KG1 (cell line): ENCODE results near the gene FMNL3.

Source experiments
- DNase-seq: peaks from one replicate; lab custom pipeline; 2025; lab: John Stamatoyannopoulos, UW

Gene FMNL3

DNA sequence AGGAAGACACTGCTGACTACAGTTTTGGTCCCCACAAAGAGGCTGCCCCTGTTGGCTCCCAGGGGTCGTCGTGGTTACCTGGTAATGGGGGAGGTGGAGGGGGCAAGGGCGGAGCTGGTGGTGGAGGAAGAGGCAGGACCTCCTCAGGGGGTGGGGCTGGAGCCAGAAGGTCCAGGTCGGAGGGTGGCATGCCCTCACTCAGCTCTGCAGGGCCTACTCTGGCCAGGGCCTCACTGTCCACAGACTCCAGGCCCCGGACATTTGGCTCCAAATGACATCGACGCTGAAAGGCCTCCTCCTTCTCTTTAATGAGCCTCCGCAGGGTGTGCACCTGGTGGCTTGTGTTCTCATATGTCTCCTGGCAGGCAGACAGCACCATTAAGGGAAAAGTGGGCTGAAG, 55.4 kb downstream of the FMNL3 start:
- no peak for DNase-seq

DNA sequence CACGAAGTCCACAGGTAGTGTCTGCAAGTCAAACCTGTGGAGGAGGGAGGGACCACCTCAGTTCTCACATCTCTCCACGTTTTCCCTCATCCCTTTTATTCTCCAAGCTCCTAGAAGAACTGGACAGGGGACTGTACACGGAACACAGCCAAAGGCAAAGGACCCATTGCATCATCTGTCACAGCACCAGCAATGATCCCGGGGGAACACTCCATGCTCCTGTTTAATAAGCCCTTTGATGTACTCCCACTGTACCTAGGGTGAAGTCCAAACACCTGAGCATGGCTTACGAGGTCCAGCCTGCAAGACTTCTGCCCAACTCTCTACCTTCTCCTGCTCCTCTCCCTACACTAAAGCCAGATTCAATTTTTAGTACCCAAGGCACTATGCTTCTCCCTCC, 57.3 kb downstream of the FMNL3 start:
- DNase-seq: no peak

DNA sequence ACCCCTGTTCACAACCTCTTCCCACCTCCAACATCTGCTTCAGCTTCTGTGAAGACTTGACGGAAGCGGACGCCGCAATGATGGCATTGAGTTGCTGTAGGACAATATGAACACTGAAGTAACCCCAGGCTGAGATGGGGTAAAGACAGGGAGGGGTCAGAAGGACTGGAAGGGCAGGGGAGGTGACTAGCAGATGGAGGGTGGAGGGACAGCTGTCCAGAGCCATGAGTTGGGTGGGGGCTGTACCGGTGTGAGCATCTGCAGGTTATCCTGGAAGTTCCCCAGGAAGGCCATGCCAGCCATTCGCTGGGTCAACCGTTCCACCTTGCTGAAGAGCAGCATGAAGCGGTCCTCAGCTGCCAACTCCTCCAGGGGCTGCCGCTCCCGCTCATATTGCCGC, 57.8 kb downstream of the FMNL3 start:
- no peak for DNase-seq

DNA sequence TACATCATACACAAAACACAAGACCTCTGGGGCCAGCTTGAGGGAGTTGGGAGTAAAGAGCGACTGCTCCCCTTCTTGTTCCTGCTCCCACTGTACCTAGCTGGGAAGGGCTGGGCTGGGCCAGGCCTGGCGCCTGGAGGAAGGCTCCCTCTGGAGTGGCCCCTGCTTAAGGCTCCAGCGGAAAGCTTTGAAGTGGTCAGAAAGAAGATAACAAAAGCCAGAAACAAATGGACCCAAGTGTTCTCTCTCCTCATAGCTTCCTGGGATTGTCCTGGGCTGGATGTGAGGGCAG, 58.5 kb downstream of the FMNL3 start:
- DNase-seq: no peak

DNA sequence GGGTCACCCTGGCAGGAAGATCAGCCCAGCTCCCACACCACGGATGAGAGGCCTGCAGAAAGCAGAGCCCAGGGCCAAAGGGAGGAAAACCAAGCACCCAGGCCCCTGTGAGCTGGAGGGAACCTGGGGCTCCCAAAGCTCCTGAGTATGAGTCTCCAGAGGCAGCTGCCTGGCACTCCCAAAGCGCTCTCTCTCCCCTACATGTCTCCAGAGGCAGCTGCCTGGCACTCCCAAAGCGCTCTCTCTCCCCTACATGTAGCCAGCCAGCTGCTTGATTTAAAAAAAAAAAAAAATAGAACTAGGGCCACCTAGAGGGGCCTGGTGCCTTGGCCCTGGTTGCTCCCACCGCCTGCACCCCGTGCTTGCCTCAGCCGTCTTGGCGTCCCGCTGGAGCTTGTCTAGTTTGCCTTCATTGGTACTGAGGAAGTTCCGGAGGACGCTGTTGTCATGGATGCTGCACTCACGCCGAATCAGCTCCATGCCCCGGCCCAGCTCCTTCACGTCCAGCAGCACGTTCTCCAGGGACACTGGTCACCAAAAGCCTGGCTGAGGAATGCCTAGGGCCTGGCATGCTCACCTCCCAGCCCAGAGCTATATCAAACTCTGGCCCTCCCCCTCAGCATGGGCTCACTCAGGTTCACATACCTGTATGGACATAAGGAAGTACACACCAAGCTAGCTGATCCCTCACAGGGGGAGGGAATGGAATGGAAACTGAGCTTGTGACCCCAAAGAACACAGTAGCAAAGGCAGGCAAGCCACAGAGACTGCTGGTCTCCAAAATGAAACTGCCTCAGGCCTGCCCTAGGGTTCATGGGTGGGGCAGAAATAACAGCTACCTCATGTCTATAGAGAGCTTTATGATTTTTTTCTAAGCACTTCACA, 59.1 kb downstream of the FMNL3 start:
- no peak for DNase-seq

DNA sequence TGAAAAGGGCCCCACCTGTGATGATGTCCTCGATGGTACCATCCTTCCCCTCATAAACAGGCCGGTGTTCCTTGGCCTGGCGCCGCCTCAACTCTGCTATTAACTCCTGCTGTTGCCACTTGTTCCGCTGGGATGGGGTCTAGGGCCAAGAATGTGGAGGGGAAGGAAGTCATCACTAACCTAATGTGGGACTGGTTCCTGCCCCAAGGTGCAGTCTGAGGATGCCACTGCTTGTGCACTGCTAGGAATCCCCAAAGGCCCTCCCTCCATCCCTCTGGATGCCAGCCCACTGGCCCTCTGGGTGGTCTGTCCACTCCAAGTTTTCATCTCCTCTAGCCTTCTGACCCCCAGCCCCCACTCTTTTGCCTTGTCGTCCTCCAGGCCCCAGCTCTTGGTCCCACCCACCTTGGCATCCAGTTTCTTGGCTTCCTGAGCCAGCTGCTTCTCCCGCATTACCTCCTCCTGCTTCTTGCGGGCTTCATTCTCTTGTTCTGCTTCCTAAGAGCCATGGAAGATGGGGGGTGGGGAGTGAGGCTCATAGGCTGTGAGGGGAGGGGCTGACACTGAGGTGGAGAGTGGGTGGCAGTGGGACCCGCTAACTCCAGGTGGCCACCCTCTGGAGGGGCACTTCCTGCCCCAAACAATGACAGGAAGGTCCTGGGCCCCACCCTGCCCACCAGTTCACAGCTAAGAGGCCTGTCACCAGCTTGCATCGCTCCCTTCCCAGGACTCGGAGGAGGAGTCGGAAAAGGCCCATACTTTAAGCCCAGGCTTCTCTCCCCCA, 60.1 kb downstream of the FMNL3 start:
- no peak for DNase-seq

DNA sequence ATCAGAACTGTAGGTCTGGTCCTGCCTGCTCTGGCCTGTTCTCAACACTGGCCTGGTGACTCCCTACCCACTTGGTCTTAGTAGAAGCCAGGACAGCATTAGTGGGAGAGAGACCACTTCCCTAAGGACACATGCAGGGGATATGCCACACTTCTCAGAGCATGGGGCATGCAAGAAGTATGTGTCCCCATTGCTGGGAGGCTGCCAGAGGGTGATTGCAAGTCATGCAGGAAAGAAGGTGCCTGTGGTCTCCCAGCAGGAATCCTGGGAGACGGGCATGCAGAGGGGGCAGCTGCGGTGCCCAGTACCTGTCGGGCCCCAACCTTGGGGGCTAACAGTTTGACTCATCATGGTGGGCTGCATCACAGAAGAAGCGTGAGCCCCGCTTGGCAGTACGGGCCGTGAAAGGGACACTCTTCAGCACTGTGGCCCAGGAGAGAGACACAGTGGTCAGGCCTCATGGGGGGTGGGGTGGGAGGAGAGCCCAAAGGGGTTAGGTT, 60.8 kb downstream of the FMNL3 start:
- no peak for DNase-seq

DNA sequence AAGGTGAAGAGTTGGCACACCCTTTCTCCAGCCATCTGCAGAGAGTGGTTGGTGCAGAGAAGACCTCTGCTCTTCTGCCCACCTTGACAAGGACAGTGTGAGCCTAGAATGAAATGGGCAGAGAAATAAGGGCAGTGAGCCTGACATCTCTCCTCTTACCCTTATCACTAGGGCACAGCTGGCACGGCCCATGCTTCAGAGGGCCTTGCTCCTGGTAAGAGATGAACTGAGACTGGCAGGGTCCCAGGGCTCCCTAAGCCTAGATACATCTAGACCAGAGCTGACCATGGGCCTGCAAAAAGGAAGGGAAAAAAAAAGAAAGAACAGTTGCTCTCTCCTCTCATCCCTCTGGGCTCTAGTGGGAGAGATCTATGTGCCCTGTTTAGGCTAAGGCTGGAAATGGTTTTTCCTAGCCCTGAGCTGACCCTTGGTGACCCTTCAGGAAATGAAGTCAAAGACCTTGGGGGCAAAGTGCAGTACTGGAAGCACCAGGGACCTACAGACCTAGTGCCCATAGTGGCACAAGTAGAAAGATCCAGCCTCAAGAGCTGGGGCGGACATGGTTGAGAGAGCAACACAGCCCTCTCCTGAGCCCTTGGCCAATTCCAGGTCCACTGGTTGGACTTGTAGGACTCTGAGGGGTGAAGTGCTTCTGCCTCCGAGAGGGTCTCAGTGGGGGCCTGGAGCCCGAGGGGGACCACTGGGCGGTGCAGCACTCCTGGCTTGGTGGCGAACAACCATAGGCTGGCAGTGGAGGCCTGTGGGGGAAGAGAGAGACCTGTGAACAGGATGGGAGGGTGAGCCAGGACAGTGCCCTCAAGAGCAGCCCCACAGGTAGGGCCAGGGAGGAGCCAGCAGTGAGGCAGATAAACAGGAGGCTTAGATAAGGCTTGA, 61.8 kb downstream of the FMNL3 start:
- DNase-seq: no peak

DNA sequence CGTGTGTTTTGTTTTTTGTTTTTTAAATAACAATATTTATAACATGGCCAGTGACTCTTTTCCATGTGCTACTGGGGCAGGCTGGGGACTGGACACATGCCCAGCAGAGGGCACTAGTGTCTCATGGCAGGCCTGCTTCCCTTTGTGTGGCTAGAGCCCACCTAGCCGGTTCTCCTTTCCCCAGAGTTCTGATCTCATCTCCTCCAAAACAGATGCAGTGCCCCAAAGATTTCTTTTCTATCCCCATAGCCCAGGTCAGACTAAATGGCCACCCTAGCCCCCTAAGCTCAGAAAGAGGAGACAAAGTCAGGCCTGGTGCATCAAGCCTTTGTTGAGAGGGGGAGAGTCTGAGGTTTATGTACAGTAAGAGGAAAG, 62.6 kb downstream of the FMNL3 start:
- peak; percentile 68 for DNase-seq

DNA sequence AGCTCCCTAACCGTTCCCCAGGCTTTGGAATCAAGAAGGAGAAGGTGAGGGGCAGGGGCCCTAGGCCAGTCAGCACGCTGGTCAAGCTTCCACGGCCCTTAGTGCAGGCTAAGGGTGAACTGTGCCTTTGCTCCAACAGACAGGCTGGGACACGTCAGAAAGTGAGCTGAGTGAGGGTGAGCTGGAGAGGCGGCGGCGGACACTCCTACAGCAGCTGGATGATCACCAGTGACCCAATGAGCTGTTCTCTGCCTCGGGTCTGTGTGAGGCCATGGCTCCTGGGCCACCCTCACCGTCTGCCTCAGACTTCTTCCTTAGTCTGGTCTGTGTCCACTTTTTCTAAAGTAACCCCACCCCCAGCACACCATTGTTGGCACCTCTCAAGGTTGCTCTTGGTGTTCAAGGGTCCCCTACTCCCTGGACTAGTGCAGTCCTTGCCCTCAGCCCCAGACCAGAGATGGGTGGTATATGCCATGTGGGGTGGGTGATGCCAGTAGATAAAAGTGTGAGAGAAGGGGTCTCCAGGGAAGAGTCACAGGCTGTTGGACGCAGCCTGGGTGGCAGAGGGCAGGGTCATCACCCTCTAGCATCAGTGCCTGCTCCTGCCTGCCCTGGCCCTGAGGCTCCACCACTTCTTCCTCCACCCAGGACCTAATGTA, 63.1 kb downstream of the FMNL3 start:
- DNase-seq: no peak

DNA sequence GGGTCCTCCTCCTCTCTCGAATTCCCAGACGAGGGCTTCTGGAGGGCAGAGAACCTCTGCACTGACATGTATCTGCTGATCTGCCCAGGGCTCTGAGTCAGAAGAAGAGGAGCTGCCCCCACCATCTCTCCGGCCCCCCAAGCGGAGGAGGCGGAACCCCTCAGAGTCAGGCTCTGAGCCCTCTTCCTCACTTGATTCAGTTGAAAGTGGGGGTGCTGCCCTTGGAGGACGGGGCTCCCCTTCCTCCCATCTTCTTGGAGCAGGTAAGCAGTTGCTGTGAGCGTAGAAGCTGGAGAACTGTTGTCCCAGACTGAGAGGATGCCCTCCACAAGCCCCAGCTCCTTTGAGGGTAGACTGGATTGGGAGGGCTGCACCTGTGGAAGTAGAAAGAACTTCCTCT, 64.1 kb downstream of the FMNL3 start:
- no peak for DNase-seq

DNA sequence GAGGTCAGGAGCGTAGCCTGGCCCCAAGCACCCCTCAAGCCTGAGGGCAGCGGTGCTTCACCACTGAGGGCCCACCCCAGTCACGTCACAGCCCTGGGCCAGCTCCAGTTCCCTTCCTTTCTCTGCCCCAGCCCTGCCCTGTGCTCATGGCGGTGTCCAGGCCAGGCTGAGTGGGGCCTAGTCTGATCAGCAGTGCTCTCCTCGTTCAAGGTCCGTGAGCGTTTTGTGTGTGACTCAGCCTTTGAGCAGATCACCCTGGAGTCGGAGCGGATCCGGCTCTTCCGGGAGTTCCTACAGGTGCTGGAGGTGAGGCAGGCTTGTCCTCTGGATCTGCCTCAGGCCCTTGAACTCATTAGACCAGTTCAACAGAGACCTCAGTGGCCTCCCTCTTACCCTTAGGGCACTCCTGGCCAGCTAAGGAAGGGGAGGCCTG, 64.8 kb downstream of the FMNL3 start:
- no peak for DNase-seq

DNA sequence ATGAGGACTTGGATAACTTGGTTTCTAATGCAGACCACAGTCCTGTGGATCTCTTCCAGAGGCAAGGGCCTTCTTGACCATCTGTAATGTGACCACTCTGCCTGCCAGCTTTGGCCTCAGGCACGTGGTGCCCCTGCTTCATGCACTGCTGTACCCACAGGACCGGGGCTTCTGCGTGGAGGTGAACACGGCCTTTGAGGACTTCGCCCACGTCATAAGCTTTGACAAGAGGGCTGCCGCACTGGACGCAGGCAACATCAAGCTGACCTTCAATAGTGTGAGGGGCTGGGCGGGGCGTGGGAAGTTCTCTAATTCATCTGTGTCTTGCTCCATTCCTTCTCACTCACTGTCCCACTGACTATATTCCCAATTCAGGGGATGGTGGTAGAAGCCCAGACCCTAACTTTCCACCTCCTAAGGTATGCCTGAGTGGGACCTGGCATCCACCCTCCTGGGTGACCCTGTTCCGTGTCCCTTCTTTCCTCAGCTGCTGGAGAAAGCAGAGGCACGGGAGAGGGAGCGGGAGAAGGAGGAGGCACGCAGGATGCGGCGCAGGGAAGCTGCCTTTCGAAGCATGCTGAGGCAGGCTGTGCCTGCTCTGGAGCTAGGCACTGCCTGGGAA, 65.3 kb downstream of the FMNL3 start:
- DNase-seq: no peak

DNA sequence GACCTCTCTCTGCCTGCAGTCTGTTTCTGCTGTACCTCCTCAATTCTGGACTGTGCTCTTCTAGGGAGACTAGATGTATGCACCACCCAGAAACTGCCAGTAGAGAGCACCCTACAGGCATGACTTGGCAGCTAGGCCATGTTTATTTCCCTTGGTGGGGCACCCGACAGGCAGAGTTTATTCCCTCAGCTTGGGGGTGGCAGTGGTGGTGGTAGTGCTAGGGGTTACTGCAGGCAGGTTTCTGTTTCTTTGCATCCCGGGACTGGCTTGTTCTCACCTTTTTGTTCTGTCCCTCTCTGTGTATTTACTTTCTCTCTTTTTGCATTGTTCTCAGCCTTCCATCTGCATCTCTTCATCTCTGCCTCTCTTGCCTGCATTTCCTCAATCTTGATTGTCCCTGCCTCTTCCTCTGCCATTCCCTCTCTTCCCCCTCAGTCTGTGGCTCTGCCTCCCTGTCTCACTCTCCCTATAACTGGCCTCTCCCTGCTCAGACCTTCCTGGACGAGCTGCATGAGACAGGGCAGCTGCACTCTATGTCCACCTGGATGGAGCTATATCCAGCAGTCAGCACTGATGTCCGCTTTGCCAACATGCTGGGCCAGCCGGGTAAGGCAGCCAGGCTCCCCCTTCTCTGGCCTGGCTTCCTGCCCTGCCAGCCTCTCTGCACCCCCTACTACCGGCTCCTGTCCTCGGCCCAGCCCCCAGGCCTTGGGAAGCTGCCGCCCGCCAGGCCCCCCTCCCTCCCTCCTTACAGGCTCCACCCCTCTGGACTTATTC, 70.0 kb downstream of the FMNL3 start:
- DNase-seq: peak; percentile 41

DNA sequence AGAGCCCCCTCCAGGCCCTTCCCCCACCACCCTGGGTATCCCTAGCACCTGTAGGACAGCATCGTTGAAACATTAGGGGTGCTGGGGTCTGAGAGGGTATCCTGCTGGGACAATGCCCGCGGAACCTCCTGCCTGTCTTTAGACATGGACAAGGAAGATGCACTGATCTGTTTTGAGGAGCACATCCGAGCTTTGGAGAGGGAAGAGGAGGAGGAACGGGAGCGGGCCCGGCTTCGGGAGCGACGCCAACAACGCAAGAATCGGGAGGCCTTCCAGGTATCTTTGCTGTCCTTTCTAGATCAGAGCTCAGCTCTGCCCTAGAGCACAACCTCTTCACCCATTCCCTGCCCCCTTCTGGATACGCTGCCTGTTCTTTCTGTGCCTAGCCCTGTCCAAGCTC, 70.6 kb downstream of the FMNL3 start:
- no peak for DNase-seq

DNA sequence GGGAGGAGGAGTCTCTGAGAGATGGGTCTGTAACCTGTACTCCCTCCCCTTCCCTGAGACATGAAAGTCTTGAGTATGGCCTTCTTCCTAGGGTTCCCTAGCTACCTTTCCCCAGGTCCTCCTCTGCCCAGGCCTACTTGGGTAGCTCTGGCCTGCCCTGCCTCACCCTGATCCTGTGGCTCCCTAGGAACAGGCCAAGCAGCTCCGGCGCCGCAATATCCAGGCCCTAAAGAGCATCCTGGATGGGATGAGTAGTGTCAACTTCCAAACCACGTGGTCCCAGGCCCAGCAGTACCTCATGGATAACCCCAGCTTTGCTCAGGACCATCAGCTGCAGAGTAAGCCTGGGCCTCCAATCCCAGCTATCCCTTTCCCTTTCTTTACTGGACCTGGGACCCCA, 71.5 kb downstream of the FMNL3 start:
- no peak for DNase-seq

DNA sequence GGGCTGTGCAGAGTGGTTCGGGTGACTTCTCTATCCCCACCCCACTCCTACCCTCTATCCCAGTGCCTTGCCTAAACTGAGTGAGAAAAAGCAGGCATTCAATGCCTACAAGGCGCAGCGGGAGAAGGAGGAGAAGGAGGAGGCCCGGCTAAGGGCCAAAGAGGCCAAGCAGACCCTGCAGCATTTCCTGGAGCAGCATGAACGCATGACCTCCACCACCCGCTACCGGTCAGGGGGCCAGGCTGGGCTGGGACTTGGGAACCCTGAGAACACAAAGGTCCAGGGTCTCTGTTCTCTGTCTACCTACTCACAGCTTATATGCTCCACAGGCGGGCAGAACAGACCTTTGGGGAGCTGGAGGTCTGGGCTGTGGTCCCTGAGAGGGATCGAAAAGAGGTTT, 72.2 kb downstream of the FMNL3 start:
- DNase-seq: no peak

DNA sequence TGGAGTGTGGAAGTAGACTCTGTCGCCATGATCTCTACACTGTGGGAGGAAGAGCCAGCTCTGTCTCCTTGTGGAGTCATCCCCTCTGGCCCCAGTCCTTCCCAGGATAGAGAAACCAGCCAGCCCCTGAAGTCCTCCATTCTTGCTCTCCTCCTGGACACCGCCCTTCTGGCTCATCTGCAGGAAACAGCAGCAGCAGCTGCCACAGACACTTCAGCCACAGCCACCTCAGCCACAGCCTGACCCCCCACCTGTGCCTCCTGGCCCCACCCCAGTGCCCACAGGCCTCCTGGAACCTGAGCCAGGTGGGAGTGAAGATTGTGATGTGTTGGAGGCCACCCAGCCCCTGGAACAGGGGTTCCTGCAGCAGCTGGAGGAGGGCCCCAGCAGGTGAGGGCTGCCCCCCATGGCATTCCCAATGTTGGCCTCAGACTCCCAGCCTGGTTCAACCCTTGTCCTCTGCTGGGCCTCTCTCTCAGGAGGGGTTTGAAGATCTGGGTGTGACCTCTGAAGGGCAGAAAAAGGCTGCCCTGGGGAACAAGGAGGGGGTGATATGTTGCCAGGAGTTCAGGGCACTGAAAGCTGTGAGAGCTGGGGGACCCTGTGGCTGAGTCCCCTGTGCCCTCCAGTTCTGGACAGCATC, 73.4 kb downstream of the FMNL3 start:
- DNase-seq: no peak

DNA sequence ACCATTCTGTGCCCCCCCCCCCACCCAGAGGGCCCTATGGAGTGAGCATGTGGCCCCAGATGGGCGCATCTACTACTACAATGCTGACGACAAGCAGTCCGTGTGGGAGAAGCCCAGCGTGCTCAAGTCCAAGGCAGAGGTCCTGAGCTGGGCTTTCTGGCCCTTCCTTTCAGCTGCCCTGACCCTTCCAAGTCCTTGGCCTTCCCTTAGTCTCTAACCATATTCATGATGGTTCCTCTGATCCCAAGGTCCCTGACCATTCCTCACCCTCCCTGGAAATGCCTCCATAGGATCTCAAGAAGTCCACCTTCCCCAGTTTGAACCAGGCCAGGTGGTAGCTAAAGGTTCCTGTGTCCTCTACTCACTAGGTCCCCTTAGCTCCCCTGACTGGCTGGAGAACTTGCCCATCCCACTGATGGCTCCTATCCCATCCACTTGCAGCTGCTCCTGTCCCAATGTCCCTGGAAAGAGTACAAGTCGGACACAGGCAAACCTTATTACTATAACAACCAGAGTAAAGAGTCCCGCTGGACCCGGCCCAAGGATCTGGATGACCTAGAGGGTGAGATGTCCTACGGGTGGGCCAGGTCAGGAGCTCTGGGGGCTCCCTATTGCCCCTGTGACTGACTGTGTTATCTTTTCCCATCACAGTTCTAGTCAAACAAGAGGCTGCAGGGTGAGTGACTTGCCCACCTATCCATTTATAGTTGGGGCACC, 74.1 kb downstream of the FMNL3 start:
- DNase-seq: no peak
